HG03354 (cell line): Measurements from ENCODE around the gene ZNF785.
"Not testable (repeated sequence)": the region's sequence is repeated elsewhere in the genome, so short reads cannot be mapped to it uniquely, and the experiment has no call there.

Experiments
- ATAC-seq: cut with Tn5 transposase; IDR thresholded peaks from one replicate; pipeline ENCODE4 v1.9.1; 2021; ENCODE audit warnings: mild to moderate bottlenecking; ENCODE audit not compliant: unreplicated experiment, poor library complexity, severe bottlenecking

The ZNF785 gene

GRCh38 chr16:30543067-30543466, 42.4 kb downstream of the ZNF785 start:
- ATAC-seq: no peak

- no peak for ATAC-seq
Measured at GRCh38 chr16:30541502-30542329, 43.8 kb downstream of the ZNF785 start.

- not testable (repeated sequence) for ATAC-seq
Measured at GRCh38 chr16:30540916-30541464, 44.5 kb downstream of the ZNF785 start.

- ATAC-seq: not testable (repeated sequence)
Measured at GRCh38 chr16:30539986-30540526, 45.4 kb downstream of the ZNF785 start.

- no peak for ATAC-seq
Measured at GRCh38 chr16:30539000-30539964, 46.2 kb downstream of the ZNF785 start.

GRCh38 chr16:30536391-30537024, 49.0 kb downstream of the ZNF785 start:
- ATAC-seq: not testable (repeated sequence)

GRCh38 chr16:30535777-30536190, 49.7 kb downstream of the ZNF785 start:
- ATAC-seq: peak; percentile 46

- peak; percentile 8 for ATAC-seq
Measured at GRCh38 chr16:30535106-30535776, 50.3 kb downstream of the ZNF785 start.

- peak; percentile 63 for ATAC-seq
Measured at GRCh38 chr16:30534368-30535105, 51.0 kb downstream of the ZNF785 start, which contains the start of gene ZNF747. Gene ZNF747 (minus strand): TSS chr16:30534858. CDS start chr16:30534679, 179 bp downstream.

- ATAC-seq: peak; percentile 18
Measured at GRCh38 chr16:30533748-30534367, 51.6 kb downstream of the ZNF785 start.

- ATAC-seq: no peak
Measured at GRCh38 chr16:30533146-30533522, 52.4 kb downstream of the ZNF785 start.

GRCh38 chr16:30532285-30533145, 53.0 kb downstream of the ZNF785 start:
- no peak for ATAC-seq
